Measurements from ENCODE around the gene PARN.
A peak's percentile ranks its signal among the peaks of the same experiment; 100 is the strongest.

Gene PARN

DNA sequence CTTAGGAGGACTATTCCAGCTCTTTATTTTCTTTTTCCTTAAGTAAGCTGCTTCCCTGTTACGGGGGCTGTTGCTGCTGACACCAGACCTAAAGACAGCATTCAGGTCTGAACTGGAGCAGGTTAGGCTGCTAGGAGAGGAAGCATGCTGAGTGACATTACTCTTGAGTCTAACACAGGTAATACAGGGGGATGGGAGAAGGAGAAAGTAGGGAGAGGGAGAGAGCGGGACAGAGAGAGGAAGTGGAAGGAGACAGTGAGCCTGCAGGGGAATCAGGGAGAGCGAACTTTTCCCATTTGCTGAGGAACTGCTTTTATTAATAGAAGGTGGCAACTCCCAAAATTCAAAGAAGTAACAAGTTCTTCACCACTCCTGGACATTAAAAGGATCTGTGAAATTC lies 130.9 kb downstream of the PARN start:
- no peak for DNase-seq (ENCODE audit: low read depth)

DNA sequence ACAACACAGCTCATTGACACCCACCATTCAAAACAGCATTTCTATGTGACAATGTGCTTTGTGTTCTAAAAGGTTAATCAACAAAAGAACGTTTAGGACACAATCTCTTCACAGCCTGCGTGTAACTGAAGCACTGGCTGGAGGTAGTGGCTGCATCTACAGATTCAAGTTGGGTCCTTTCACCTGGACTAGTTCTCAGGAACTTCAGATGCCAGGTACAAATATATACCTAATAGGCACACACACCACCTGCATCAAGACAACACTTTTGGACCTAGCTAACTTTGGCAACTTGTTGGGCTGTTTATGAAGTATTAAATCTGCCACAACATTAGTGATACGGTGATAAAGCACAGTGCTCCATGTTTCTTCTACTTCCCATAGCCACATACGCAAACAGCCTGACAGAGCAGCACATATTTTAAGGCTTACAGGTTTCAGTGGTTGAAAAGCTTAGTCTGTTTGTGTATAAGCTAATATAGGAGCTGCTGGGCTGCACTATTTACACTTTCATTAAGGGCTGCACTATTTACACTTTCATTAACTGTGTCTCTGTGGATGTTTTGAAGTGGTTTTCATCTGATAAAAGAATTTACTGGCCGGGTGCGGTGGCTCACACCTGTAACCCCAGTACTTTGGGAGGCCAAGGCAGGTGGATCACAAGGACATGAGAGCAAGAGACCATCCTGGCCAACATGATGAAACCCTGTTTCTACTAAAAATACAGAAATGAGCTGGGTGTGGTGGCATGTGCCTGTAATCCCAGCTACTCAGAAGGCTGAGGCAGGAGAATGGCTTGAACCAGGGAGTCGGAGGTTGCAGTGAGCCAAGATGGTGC lies 132.6 kb downstream of the PARN start:
- DNase-seq (ENCODE audit: low read depth), result no peak

DNA sequence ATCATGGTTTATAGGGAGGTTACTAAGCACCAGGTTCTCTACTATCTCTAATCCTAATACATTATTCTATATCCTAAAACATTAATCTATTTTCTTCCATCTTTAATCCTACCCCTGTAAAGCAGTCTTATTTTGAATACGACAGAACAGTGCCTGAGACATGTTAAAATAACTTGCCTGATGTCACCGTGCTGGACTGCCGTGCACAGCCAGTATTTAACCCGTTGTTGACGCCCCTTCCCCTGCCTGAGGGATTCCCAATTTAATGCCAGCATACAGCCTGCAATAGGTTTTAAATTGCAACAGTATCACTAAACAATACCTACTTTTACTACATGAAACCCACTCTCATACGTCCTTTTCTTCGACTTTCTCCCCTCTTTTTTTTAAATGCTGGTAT lies 133.3 kb downstream of the PARN start:
- DNase-seq (ENCODE audit: low read depth), result no peak

DNA sequence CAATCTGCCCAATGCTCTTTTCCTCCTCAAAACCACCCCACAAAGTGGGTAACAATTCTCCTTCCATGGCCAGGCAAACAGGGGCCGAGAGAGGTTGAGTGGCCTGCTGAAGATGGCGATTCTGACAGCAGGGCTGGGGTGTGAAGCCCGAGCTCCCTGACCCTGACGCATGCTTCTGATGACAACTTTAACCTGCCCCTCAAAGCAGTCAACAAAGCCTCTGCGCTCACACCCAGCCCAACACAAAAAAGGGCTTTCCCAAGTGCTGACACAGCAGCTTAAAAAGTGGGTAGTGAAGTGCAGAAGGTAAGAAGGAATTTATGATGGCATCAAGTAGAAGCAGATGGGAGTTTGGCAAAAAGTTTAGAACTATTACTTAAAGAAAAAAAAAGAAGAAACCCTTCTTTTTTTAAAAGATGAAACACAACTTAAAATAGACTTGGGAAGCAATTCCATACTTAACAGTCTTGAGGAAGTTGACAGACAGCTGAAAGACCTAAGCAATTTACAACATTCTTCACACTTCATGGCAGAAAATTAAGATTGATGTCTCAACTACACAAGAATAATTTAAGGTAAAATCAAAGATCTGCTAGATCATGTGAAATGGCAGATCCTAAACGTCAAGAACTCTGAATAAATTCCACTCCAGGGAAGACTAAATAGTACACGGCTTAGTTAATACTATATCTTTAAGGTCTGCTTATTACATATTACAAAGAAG lies 133.9 kb downstream of the PARN start:
- no peak for DNase-seq (ENCODE audit: low read depth)

DNA sequence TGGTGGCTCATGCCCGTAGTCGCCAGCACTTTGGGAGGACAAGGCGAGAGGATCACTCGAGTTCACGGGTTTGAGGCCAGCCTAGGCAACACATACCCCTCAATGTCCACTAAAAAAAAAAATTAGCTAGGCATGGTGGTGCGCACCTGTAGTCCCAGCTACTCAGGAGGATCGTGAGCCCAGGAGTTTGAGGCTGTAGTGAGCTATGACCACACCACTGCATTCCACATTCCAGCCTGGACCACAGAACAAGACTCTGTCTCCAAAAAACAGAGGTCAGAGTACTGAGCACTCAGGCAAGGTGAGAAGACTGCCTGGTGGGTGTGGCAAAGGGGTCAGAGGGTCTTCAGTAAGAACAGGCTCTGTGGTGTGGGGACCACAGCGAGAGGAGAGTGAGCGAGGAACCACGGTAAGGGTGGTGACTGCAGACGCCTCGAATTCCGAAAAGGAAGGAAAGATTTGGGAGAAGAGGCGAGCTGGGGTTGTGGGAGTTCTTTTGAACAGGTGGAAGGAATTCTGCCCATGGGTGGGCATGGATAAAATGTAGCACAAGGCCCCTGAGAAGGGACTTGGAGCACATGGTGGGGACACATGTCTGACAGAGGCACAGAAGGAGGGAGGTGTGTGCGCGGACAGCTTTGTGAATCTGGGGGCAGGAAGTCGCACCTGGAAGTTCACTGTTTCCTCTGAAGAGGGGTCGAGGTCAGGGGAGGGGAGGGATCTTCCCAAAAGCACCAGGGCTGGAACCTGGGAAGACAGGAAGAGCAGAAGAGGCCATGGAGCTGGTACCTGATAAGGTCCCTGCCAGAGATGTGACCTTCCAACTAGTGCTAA lies 134.6 kb downstream of the PARN start:
- no peak for DNase-seq (ENCODE audit: low read depth)

DNA sequence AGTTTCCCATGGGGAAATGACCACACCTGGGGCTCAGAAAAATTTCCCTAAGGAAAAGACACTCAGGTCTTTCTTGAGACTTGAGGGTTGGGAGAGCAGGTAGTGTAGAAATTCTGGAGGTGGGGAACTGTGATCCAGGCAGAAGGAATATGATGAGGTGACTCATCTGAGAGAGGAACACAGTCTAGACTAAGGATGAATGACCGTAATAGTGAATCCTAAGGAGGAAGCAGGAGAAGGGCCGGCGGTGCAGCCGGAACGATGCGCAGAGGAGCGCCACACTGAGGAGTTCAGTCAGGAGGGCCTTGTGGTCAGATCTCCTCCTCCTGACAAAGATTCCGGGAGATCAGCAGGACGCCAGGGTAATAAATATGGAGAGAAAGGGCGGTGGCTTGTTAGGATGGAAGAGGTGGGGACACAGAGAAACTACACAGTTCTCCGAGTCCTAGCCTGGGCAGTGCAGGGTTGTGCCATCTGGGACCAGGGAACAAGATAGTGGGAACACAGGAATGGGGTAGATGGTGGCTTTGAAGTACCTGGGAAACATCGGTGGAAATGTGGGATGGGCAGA lies 135.6 kb downstream of the PARN start:
- no peak for DNase-seq (ENCODE audit: low read depth)

DNA sequence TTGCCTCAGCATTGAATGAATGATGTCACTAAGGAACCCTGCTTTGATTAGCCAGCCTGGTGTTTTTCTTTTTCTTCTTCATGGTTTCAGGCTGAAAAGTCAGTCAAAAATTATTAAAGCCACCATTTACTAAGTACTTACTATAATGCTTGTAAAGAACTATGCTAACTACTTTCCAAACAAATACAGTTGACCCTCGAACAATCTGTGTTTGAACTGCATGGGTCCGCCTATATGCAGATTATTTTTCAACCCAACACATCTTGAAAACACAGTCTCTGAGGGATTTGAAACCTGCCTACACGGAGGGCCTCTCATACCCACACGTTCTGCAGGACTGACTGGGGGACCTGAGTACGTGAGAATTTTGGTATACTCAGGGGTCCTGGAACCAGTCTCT lies 136.3 kb downstream of the PARN start:
- no peak for DNase-seq (ENCODE audit: low read depth)

DNA sequence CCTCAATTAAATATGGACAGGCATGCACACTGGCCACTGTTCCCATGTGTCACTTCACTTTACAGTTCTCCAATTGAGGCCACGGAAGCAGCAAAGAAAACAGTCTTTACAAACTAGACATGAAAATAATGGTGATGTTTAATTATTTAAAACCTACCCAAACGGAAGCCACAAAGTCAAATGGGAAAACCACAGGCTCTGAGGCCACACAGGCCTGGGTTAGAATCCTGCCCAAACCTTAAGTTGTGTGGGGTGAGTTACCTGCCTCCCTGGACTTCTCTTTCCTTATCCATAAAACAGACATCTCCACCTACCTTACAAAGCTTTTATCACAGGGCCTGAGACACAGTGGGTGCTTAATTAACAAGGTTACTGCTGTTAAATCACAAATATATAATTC lies 137.4 kb downstream of the PARN start:
- DNase-seq (ENCODE audit: low read depth), result no peak

DNA sequence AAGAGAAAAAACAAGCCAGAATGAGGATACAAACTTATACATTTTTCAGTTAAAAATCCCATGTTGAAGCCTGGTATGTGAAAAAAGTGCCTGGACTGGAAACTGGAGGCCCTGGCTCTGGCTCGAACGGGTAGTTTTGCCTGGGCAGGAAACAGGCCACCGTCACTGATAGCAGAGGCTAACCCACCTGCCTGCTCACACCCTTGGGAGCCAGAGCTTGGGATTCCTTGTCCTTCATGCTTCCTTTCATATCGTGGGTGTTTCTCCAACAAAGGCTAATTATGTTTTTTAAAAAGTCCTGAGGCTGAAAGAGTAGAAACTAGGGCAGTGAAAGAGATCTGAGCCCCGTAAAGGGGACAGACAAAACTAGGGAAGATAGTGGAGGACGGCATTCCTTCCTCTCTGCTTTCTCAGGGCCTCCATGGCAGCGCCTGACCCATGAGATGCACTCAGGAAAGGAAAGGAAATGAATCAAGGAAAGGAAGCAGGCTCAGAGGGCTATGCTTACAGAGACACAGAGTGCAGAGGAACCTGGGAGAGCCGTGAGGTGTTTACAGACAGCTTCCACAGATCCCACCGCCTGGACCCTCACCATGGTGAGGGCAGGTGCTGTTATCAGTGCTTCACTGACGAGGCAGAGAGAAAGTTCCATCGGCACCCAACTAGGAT lies 138.1 kb downstream of the PARN start:
- DNase-seq (ENCODE audit: low read depth), result no peak

DNA sequence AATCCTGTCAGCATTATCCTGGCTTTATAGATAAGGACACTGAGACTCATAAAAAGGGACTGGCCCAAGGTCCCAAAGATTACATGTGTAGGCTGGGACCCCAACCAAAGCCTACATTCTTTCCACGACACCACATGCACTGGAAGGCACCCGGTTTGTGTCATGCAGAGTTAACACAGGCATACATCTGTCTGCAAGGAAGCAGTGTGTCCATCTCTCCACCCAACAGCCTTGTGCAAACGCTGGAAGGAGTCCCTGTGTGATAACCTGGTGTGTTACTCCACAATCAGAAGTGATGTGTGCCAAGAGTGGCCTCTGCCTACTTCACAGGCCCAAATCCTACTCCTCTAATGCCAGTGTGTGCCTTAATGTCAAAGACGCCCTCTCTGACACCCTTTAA lies 139.8 kb downstream of the PARN start:
- DNase-seq (ENCODE audit: low read depth), result no peak

DNA sequence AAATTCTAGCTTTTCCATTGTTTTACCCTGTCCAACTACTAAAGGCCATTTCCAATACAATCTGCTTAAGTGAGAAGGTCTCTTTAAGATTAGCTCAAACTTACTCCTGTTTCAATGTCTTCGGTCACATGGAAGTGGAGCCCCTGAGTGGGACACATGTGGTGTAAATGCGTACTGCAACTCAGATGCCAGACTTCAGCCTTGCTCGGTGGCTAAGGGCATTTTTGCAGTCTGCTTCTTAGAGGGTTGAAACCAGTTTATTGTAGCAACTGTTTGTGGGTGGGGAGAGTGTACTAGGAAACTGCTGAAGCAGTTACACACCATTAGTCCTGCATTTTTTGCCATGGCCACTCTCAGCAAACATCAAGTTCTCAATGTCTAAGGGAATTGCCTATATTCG lies 140.6 kb downstream of the PARN start:
- no peak for DNase-seq (ENCODE audit: low read depth)

DNA sequence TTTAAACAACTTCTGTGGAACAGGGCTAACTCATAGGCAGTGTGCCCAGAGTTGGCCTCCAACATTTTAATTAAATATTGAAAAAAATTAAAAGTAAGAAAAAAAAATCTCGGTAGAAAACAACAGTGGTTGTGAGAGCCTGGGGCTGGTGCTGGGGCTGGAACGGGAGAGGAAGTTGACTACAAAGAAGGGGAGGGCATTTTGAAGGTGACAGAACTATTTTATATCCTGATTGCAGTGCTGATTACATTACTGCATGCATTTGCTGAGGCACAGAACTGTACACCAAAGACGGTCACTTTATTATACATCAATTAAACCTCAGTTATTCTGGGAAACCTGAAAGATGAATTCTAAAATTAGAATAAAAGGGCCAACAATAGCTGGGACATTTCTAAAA lies 142.5 kb downstream of the PARN start:
- no peak for DNase-seq (ENCODE audit: low read depth)

DNA sequence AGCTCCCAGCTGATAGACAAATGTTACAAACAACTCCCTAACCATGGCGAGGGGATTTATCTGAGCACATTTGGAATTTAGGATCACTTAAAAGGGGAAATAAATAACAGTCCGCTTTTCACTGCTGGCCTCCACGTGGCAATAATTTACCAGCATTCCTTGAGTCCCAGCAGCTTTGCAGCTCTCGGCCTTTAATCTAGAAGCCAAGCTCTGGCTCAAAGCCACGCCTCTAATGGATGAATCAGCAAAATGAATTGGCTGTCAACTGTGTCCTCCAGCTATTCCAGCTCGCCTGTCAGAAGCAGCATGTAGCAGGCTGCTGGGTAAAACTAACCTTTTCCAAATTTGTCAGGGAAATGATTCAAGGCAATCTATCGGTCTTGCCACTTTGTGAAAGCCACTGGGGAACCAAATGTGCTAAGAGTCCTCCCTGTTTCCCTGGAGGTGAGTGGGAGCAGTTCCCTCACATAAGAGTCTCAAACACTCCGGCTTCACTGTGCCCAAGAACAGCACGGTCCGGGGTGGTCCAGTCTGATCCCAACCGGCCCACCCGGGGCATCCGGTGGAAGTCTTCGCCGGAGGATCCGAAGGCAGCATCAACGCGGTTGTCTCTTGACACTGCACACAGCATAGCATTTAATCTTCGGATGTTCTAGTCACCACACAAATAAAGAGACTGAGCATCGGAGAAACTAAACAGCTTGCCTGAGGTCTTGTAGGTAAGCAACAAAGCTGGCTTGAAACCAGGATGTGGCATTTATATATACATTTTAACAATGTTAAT lies 143.3 kb downstream of the PARN start:
- DNase-seq (ENCODE audit: low read depth), result peak; percentile 96

DNA sequence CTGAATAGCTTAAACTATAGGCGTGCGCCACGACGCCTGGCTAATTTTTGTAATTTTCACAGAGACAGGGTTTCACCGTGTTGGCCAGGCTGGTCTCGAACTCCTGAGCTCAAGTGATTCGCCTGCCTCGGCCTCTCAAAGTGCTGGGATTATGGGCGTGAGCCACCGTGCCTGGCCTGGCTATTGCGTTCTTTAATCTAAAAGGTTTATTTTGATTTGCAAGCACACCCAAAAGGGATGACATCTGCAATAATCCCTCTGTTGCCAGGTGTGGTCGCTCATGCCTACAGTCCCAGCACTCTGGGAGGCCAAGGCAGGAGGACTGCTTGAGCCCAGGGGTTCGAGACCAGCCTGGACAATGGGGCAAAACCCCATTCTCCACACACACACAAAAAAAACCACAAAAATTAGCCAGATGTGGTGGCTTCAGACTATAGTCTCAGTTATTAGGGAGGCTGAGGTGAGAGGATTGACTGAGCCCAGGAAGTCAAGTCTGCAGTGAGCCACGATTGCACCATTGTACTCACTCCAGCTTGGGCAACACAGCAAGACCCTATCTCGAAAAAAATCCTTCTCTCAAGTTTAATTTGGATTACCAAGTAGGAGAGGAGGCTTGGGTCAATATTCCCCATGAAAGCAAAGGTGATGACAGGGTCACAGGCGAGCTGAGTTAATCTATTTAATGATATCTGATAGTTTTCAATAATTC lies 144.1 kb downstream of the PARN start:
- no peak for DNase-seq (ENCODE audit: low read depth)

DNA sequence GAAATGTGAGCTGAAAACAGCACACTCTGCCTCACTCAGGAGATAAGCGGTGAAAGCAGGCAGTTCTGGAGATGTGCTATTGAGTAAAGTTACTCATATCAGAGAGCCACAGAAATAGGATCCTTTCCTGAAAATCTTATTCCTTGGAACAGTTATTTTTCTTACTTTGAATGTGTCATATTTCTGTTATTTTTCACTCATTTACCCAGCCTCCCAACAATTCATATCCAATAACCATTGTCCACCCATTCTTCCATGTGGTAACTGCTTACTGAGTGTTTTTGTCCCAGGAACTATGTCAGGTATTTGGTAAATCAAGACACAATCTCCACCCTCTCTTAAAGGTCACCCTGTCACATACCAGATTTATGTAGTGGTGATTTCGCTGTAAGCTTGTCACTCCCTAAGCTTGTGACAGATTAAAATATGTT lies 144.9 kb downstream of the PARN start:
- peak; percentile 55 for DNase-seq (ENCODE audit: low read depth)

DNA sequence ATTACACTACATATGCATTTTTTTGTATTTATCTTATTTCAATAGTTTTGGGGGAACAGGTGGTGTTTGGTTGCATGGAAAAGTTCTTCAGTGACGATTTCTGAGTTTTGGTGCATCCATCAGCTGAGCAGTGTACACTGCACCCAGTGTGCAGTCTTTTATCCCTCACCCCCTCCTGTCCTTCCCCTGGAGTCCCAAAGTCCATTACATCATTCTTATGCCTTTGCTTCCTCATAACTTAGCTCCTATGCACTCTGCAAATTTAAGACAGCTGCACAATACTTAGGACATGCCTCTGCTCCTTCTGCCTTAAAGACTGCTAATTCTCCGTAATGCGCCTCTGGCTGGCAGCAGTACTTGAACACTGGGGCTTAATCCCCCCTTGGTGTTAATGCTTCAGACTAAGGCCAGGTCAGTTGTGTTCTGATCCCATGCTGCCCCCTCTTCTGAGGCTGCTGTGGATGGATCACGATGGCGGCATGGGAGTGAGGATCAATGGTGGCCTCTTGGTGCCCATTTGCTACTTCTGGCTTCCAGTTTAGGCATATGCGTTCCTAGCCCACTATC lies 146.2 kb downstream of the PARN start:
- DNase-seq (ENCODE audit: low read depth), result no peak

DNA sequence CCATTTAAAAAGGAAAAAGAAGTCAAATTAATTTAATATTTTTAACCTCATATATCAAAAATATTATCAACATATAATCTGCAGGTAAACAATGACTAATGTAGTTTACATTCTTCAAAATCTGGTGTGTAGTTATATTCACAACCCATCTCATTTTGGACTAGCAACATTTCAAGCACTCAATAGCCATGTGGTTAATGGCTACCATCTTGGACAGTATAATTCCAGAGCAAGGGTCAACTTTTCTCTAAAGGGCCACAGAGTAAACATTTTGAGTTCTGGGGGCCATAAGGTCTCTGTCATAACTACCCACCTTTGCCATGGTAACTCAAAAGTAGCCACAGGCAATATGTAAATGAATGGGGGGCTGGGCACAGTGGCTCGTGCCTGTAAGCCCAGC lies 153.9 kb downstream of the PARN start:
- DNase-seq (ENCODE audit: low read depth), result no peak

DNA sequence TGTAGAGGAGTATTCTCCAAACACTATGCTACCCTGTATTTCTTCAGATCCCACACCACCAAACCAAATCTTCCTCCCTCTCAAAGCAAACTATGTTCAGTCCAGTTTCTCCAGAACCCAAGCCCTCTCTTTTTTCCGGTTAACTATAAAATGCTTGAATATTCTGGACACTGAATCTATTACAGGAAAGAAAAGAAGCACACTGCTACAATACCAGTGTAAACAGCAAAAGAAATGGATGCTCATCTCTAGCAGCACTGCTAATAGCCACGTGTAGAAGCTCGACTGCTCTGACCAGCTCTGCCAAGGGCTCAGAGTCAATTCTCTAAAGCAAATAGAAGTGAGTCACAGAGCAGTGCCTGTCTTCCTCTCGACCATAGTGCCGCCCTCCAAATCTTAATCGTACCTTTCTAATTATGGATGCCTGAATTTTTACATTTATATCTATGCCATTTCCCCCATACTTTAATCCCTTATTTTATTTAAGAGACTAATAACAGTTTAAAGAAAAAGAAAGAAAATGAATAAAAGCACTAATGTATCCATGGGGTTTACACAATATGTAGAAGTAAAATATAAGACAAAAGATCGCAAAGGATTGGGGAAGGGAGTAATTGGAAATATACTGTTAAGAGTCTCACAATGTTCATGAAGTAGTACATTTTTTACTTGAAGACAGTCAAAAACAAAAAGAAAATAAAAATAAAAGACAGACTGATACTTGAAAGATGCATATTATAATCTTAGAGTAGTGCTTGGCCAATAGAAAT lies 154.5 kb downstream of the PARN start:
- peak; percentile 35 for DNase-seq (ENCODE audit: low read depth)

DNA sequence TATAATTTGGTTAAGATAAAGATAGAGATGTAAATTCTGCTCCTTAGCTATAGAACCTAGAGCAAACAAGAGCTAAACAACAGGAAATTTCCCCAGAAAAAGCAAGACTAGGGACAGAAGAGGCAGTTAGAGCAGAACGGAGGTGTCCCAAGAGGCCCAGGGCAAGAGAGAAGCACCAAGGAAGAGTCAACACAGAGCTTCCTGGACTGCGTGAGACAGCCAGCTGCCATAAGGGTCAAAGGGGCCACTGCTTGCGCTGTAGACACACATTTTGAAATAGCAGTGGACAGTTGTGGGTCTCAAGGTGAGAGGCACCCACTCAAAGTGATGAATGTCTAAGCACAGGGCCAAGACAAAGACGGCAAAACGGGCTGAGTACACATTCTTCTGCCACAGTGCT lies 156.6 kb downstream of the PARN start:
- no peak for DNase-seq (ENCODE audit: low read depth)
